Breast epithelium (tissue), 3 donors: Measurements from ENCODE around the gene CDC45.

ENCODE experiments used
- POLR2A ChIP-seq: fragments of 450-650 bp; IDR thresholded peaks from one replicate; pipeline ENCODE4 v1.6.1; 2016; ENCODE audit warnings: antibody characterized with exemption, mild to moderate bottlenecking, moderate library complexity
- POLR2AphosphoS5 ChIP-seq, 3 donors: sonication (generic); formaldehyde crosslinking; IDR thresholded peaks; one replicate each; pipeline ENCODE4 v1.6.1; 2017; ENCODE audit warnings: antibody characterized with exemption in 3 of 3
- TF ChIP-seq, protein P1 (sequence below), 3 donors: fragments of 450-650 bp; IDR thresholded peaks; one replicate each; pipeline ENCODE4 v1.5.1; 2016 to 2017; ENCODE audit warnings: antibody characterized with exemption in 3 of 3, mild to moderate bottlenecking in 3 of 3, moderate library complexity in 3 of 3

DNA sequence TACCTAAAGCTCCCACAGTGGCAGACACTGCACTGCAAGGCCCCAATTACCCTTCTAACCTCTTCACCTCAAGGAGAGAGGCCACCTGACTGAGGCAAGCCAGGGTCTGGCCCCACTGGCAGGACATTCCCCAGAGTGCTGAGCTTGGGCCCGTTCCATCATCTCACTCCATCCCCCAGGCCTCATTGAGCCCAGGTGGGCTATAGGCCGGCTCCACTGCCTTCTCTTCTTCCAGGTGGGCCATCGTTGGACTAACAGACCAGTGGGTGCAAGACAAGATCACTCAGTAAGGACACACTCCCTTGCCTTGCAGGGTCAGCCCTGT lies 19.1 kb downstream of the CDC45 start:
- TF ChIP-seq, protein P1, sequence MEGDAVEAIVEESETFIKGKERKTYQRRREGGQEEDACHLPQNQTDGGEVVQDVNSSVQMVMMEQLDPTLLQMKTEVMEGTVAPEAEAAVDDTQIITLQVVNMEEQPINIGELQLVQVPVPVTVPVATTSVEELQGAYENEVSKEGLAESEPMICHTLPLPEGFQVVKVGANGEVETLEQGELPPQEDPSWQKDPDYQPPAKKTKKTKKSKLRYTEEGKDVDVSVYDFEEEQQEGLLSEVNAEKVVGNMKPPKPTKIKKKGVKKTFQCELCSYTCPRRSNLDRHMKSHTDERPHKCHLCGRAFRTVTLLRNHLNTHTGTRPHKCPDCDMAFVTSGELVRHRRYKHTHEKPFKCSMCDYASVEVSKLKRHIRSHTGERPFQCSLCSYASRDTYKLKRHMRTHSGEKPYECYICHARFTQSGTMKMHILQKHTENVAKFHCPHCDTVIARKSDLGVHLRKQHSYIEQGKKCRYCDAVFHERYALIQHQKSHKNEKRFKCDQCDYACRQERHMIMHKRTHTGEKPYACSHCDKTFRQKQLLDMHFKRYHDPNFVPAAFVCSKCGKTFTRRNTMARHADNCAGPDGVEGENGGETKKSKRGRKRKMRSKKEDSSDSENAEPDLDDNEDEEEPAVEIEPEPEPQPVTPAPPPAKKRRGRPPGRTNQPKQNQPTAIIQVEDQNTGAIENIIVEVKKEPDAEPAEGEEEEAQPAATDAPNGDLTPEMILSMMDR (IDR thresholded peaks at IDR 0.05): no peak
- no peak for TF ChIP-seq POLR2AphosphoS5 (IDR thresholded peaks at IDR 0.05)
- no peak for TF ChIP-seq POLR2A
